NCI-H2029 (cell line): ENCODE measurements around the gene MAP4K4.

ENCODE experiments used
- DNase-seq: peaks from one replicate; lab custom pipeline; 2025; lab: John Stamatoyannopoulos, UW

Gene MAP4K4

DNA sequence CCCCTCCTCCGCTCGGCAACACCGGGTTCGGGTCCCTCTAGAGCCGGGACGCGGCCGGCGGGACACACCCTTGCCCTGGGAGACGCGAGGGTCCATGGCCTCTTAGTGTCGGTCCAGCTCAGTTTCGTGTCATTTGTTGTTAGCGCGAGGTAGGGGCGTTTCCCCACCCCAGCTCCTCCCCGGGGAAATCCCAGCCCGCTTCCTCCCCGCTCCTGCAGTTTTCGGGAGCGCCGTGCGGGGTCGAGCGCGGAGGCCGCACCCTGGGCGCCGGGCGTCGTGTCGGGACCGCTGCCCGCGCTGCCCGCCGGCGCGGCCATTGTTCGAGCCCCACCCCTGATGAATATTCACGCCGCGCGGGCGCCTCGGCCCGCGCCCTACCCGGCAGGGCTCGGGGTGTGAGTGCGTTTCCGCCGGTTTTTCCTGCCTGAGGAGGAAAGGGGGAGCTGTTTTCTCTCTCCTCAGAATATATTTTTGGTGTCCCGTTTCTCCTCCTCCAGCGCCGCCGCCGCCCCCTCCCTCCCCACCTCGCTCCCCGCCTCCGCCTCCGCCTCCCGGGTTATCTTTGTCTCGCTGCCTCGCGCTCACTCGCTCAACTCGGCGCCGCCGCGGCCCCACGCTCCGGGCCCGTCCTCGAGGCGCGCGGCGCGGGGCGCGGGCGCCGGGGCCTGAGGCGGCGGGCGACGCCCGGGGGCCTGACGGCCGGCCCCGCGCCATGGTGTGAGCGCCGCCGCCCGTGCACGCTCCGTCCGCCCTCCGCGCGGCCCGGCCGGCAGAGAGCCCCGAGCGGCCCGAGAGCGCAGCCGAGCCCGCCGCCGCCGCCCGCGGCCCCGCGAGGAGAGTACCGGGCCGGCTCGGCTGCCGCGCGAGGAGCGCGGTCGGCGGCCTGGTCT, at the start of gene MAP4K4:
TSS of gene MAP4K4 (plus strand) at position 584 of the 890 bp plus-strand sequence. CDS start 374 bp downstream, outside the sequence.
- DNase-seq = peak; percentile 31

DNA sequence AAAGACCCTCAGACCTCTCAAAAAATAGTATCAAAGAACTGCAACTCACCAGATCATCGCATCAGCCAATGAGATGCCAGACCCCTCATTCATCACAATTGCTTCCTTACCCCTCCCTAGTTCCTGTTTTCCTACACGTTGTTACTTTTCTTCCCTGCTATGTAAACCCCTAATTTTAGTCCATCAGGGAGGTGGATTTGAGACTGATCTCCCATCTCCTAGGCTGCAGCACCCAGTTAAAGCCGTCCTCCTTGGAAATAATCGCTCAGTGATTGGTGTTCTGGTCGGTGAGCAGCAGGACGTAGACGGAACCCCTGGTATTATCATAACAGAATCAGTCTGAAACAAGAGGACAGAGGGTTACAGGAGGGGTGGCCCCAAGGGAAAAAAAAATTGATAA, 44.0 kb upstream of the MAP4K4 start:
- no peak for DNase-seq

DNA sequence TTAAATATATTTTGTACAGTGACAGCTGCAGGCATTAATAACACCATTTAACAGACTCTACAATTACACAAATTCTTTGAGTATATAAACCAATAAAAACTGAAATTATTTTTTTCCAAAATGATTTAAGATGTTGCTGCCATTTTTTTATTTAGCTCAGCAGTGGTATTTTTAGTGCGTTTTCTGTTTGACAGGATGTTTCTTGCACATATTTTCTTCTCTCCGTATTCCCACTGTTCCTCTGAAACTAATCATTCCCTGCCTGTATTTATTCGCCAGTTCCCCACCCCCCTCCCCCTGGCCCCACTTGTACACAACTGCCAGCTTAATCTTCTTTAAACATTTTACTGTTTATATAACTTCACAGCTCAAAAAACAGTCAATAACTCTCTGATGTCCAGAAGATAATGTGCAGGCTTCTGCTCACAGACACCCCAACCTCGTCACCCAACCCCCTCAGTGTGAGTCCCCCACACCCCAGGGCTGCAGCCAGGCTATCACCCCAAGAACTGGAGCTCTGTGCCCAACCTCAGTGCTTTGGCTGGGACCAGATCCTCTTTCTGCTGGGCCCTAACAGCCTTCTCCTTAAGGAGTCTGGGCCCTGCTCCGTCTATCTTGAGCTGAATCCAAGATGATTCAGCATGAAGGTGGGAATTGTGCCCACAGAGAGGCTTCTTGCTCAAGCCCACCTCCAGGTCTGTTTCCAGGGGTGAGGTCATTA, 41.6 kb upstream of the MAP4K4 start:
- no peak for DNase-seq

DNA sequence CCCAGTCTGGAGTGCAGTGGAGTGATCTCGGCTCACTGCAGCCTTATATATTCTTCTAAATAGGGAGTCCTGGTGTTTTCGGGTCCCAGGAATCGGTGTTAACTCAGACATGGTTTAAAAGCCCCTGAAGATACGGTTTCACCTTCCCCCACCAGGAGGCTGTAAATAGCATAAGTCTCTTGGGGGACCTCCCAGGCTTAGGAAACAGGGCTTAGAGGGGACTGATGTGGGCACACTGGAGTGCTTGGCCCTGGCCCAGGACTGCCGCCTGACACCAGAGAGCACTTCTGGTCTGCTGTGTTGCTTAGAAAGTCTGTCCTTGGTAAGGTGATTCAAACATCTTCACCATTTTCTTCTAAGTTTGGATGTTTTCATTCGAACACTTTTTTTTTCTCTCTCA, 39.7 kb upstream of the MAP4K4 start:
- no peak for DNase-seq

DNA sequence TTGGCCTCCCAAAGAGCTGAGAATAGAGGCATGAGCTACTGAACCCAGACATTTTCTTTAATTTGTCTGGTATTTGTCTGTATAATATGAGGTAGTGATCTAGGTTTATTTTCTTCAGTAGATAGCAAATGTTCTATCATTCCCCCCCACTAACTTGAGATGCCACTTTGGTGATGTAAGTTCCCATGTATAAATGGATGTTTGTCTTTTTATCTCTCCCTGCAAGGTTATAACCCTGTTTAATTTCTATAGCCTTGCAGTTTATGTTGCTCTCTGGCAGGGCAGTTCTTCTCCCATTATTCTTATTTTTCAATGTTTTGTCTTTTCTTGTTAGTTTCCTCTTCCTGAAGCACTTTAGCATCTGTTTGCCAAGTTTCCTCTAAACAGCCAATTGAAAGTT, 39.1 kb upstream of the MAP4K4 start:
- DNase-seq = no peak

DNA sequence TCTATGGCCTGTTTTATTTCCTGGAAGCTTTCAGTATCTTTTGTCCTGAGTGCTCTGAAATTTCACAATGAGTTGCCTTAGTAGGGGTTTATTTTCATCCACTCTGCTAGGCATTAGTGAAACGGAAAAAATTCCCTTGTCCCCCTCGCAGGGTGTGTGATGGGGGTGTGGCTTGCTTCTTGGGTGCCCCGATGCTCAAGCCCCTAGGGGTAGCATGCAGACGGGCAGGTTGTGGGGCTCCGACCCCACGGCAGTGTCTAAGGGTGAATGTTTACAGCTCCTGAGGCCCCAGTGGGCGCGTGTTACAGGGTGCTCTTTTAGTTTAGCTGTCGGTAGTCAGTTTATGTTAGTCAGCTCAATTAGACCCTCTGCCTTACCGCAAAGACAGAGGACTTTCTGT, 32.2 kb upstream of the MAP4K4 start:
- DNase-seq = no peak

DNA sequence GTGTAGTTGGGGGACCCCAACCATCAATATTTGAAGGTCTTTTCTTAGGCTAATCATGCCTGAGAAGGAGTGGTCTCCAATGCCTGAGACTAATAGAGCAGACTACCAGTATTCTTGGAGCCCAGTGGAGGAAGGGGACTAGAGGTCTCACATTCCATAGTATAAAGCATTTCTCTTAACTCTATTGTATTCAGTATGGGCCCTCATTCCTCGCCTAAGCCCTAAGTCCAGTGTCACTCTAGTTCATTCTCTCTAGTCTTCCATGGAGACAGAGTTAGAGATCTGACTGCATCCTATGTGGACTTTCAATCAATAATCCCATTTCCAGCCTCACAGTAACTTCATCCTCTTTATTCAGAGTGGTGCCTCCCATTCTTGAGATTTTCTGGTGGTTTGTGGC, 29.7 kb upstream of the MAP4K4 start:
- no peak for DNase-seq

DNA sequence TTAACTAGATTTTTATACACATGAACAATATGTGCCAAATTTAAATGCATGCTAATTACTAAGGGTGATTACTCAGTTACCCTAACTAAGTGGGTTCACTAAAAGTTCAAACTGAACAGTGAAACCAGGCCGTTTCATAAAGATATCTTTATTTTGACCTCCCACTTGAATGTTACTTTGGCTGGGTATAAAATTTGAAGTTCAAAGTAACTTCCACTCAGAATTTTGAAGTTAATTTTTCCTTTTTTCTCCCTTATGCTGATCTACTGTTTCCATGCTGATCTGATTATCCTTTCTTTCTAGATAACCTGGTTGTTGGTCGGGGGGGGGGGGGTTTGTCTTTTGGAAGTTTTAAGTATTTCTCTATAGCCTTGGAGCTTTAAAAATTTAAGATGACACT, 25.5 kb upstream of the MAP4K4 start:
- DNase-seq = no peak

DNA sequence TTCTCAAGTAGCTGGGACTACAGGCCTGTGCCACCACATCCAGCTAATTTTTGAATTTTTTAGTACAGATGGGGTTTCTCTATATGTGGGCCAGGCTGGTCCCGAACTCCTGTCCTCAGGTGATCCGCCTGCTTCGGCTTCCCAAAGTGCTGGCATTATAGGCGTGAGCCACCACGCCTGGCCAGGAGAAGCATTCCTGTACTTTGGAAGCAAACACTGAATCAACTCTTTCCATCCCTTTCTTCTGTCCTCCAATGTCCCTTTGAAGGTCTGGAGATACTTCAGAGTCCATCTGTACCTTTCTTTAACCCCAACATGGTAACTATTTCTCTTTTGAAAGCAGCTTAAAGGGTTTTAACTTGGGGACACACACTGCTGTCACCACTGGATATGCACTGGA, 23.6 kb upstream of the MAP4K4 start:
- DNase-seq = no peak

DNA sequence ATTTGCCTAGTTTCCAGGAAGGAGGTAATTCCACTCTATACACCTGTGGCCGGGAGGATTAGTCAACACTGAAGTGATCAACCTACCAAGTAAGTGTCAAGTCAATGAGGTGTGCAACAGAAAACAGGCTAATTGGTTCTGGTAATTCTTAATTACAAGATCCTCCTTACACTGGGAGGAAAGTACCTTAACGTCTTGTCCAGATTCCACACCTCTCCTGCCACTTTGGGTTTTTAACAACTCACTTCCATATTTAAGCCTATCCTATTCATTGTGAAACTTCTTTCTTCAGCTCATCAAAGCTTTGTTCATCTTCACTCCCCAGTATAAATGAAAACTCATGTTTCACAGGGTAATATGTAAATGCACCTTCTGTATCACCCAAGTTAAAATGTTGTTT, 22.0 kb upstream of the MAP4K4 start:
- DNase-seq = no peak

DNA sequence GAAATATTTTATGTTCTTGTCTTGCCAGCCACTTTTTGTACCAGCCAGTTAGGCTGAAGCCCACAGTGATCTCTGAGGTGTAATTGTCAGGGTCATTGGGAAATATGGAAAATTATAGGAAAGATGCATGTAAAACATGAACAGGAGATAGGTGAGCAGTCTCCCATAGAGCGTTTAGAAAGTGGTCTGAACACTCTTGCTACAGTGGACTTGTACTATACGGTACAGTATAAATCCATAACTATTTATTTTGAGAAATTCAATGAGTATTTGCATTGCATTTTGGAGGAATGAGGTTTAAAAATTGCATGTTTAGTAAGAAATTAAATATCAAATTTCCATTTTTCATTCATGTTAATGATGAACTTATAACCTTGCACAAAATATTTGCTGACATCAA, 20.8 kb upstream of the MAP4K4 start:
- DNase-seq = no peak

DNA sequence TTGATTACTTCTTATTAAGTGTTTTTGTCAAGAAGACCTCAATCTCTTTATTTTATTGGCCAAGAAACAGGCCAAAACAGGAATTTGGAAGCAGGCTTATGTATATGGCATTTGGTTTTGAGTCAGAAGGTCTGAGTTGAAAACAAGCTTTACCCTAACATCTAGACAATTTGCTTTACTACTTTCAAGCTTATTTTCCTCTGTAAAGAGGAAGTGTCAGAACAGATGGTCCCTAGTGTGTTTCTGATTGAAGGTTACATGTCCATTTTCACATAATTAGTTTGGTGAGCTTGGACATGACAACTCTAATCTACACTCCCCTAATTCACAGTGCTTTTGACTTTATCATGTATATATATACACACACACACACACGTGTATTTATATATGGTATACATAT, 19.8 kb upstream of the MAP4K4 start:
- DNase-seq = no peak

DNA sequence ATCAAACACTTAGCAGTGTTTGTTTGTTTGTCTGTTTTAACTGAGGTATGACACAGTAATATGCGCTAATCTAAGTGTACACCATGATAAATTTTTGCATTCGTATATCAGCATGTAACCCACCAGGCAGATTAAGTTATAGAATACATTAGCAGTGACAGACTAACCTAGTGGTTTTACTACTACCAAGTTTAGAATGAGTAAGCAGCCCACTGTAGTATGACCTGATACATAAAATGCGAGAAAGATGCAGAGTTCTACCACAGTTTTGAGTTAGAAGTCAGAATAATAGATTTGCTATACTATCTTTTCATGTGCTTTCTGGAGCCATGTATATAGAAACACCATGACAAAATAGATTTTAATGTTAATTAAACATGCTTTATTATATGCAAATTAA, 19.1 kb upstream of the MAP4K4 start:
- no peak for DNase-seq

DNA sequence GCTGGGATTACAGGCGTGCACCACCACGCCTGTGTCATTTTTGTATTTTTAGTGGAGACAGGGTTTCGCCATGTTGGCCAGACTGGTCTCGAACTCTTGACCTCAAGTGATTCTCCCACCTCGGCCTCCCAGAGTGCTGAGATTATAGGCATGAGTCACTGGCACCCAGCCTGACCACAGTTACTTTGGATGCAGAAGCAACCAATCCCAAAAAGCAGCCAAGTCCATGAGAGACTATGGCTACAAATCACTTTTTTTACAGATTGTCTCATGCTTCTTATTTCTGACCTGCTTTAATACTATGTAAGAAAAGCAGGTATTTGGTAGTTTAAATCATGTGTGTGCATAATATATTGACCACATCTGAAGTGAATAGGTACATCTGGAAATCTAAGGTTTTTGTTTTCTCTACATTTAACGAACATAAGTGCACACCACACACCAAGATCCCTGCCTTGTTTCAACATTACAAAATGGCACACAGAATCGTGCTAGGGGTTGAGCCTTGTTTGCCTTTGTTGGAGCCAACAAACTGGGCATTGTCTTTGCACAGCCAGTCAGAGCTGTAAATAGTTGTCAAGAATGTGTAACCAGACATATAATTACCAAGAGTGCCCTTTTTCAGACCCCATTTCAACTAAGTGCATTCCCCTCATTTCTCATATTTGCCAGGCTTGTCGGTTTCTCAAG, 18.3 kb upstream of the MAP4K4 start:
- DNase-seq = no peak

DNA sequence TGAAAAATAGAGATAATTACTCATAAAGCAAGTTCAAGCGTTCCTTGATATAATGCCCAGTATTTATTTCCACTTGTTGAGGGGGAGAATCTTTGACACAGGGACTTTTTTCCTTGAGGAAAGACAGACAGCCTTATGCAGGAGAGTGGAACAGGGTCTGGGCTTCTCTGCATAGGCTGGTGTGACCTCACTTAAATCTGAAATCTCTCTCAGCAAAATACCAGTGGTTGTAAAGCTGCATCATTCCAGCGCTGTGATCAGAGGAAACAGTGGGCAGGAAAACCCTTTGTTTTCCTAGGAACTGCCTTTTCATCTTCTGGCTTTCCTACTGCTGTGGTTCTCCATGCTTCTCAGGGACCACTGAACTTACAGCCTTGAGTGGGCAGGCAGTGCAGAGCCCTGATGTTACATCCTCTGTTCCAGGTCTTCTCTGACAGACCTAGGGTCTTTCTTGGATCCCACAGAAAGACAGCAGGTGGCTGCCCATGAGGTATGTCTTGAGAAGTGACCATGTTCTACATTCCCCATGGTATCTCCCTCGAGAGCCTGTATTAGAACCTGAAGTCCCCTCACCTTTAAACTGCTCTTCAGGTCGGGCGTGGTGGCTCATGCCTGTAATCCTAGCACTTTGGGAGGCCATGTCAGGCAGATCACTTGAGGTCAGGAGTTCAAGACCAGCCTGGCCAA, 17.6 kb upstream of the MAP4K4 start:
- no peak for DNase-seq

DNA sequence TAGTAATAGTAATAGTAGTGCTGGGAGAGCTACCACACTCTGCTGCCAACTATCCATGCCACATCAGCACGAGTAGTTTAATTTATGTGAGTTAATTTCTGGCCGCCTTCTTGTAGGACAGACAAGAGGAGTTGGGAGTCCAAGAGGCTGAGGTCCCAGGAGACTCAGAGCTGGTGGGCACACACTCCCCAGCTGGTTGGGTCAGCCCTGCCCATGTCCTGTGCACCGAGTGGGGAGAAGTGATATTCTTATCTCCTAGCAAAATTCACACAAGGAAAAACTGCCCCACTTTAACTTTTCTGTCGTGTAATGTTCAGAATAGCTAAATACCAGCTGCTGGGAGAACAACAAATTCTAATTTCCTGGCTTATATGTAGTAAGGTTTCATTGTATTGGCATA, 15.2 kb upstream of the MAP4K4 start:
- DNase-seq = no peak

DNA sequence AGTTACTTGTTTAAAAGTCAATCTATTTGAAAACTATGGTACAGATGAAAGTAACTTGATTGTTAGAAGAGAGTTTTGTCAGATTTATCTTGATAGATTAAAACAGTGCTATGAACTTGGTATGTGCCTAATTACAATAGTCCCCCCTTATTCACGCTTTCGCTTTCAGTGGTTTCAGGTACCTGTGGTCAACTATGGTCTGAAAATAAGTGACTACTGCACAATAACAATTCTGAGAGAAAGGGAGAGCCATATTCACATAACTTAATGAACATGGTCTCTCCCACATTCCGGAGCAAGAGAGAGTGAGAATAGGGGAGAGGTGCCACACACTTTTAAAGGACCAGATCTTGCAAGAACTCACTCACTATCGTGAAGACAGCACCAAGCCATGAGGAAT, 13.2 kb upstream of the MAP4K4 start:
- DNase-seq = no peak

DNA sequence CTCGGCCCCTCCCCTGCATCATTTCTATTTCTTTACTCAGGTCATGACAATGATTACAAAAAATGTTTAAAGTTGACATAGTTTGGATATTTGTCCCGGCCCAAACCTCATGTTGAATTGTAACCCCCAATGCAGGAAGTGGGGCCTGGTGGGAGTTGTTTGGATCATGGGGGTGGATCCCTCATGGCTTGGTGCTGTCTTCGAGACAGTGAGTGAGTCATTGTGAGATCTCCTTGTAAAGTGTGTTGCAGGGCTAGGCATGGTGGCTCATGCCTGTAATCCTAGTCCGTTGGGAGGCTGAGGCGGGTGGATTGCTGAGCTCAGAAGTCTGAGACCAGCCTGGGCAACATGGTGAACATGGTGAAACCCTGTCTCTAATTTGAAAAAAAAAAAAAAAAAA, 9.2 kb upstream of the MAP4K4 start:
- no peak for DNase-seq

DNA sequence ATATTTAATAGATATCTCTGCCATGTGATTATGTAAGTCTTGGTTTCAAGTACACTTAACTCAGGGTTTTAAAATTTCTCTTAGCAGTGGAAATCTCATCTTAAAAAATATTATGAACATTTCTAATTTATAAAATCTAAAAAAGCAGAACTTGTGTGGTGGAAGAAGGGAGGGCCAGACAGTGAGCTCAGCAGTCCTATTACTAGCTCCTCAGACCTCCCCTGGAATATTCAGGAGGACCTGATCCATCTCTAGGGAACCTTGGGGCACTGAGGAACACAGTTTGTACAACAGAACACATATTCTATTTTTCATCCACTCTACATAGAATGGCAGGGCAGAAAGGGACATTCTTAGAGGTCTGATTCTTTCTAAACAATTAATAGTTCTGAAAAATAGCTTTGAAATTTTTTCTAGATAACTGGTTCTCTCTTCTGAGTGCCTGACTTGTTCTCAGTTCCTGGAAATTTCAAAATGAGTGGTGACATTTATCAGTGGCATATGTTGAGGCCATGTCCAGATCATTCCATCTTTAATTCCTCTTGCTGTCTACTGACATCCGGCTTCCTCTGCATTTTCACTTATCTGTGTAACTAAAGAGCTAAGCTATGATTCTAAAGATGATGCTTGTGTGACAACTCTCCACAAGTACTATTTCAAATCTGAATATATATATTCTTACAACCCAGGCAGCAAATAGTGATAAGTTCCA, 8.2 kb upstream of the MAP4K4 start:
- no peak for DNase-seq

DNA sequence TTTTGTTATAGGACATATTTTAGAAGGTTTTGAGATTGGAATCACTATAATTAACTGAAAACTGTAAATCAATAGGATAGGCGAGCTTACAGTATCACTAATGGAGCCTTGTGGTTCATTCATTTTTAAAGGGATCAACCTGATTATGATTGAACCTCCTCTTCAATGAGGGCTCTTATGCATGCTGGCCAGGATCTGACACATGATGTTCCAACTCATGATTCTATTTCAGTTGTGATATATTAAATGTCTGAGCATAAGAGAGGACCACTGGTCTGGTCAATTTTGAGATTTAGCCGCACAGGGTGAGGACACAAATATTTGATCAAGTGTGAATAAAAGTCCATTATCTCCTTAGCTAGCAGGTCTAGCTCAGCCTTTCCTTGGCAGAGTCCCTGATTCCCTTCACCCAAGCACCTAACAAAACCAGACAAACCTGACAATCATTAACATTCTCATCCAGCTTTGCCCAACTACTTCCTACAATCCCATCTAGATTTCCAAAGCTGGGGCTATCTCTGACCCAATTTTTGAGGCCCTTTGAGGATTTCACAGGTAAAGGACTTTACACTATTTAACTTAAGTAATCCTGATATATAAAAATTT, 6.9 kb upstream of the MAP4K4 start:
- no peak for DNase-seq

DNA sequence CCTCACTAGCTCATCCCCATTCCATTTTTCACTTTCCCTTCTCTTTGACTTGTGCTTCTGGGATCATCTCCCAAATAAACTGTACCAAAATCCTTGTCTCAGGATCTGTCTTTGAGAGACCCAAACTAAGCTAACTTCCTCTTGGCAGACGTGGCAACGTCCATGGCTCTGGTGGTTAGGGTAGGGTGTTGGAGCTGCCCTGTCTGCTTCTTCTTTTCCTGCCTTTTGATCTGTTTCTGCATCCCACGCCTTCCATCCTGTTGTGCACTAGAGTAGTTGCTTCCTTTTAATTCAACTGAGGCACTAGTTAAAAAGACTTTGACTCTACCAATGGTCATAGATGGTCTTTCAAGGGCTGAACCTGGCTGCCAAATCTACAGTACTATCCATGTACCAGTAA, 5.5 kb upstream of the MAP4K4 start:
- DNase-seq = no peak
